ENCODE measurements around the gene PLPP6. TPM values are rescaled to one million over a fixed set of nuclear protein-coding genes. Genes with fewer than 3 reads are reported as not detected.

Gene PLPP6
- total RNA-seq, 4 donors from 2014 or later: 7.1 to 22.7 (median 16.3) TPM

- Histone ChIP-seq H3K36me3 (no peaks in the 10 kb centered on the region), H3K27me3 (no peaks in the 10 kb centered on the region), H3K9me3 (no peaks in the 10 kb centered on the region), H3K4me3 (no peak overlapping the region), H3K4me1 (no peaks in the 10 kb centered on the region), H3K27ac (no peak overlapping the region)
- TF ChIP-seq POLR2A (IDR thresholded peaks at IDR 0.05) (no peak), CTCF (IDR thresholded peaks at IDR 0.05) (no peak), EP300 (IDR thresholded peaks at IDR 0.05; ENCODE audit: low read depth) (no peak), POLR2AphosphoS5 (IDR thresholded peaks at IDR 0.05) (no peak)
- intact Hi-C loops (cut with DNase I; ENCODE audit: low total_unique reads) (no loop called here), in situ Hi-C loops (cut with MboI; ENCODE audit: low pct_ligation_motif_present in 1 of 4, low pct_unique_long_range_greater_than_20kb in 1 of 4, low sequenced_read_pairs in 3 of 4) (no loop called here)
- DNase-seq: no peak
- WGBS, 2 donors (ENCODE audit: low coverage in 1 of 2): 88% methylated on average over 4 to 10 of the region's 10 CpGs
Observed at GRCh38 chr9:4622016-4622415, 40.1 kb upstream of the PLPP6 start.

- H3K36me3 ChIP-seq: no peaks in the 10 kb centered on the region
- in situ Hi-C loops (cut with MboI; ENCODE audit: low pct_ligation_motif_present in 1 of 4, low pct_unique_long_range_greater_than_20kb in 1 of 4, low sequenced_read_pairs in 3 of 4): loop anchor here in 3 of 4 donors (25.0 kb wide), 1 partner anchor 244 kb away; no protein-coding TSS in a partner anchor
- no peak for DNase-seq
- no peak overlapping the region for H3K27ac ChIP-seq
- intact Hi-C loops (cut with DNase I; ENCODE audit: low total_unique reads): no loop called here
- no peak for TF ChIP-seq POLR2A (IDR thresholded peaks at IDR 0.05)
- TF ChIP-seq POLR2AphosphoS5 (IDR thresholded peaks at IDR 0.05): no peak
- TF ChIP-seq CTCF (IDR thresholded peaks at IDR 0.05): no peak
- no peak for TF ChIP-seq EP300 (IDR thresholded peaks at IDR 0.05; ENCODE audit: low read depth)
- no peaks in the 10 kb centered on the region for H3K4me1 ChIP-seq
- H3K4me3 ChIP-seq: no peak overlapping the region
- 24 to 59% methylated on average over 2 of the region's 2 CpGs for WGBS, 2 donors (ENCODE audit: low coverage in 1 of 2)
- H3K27me3 ChIP-seq: no peaks in the 10 kb centered on the region
- no peaks in the 10 kb centered on the region for H3K9me3 ChIP-seq
Observed at GRCh38 chr9:4630836-4631235, 31.3 kb upstream of the PLPP6 start.

GRCh38 chr9:4638968-4639367, 23.1 kb upstream of the PLPP6 start:
- Histone ChIP-seq H3K27ac (no peak overlapping the region), H3K9me3 (no peaks in the 10 kb centered on the region), H3K4me3 (no peak overlapping the region), H3K27me3 (no peaks in the 10 kb centered on the region), H3K4me1 (no peaks in the 10 kb centered on the region), H3K36me3 (no peaks in the 10 kb centered on the region)
- TF ChIP-seq POLR2A (IDR thresholded peaks at IDR 0.05) (no peak), POLR2AphosphoS5 (IDR thresholded peaks at IDR 0.05) (no peak), CTCF (IDR thresholded peaks at IDR 0.05) (no peak), EP300 (IDR thresholded peaks at IDR 0.05; ENCODE audit: low read depth) (no peak)
- no peak for DNase-seq
- in situ Hi-C loops (cut with MboI; ENCODE audit: low pct_ligation_motif_present in 1 of 4, low pct_unique_long_range_greater_than_20kb in 1 of 4, low sequenced_read_pairs in 3 of 4): loop anchor here in 3 of 4 donors (25.0 kb wide), 1 partner anchor 252 kb away; no protein-coding TSS in a partner anchor
- WGBS, 2 donors (ENCODE audit: low coverage in 1 of 2): 83 to 88% methylated on average over 1 to 3 of the region's 3 CpGs
- intact Hi-C loops (cut with DNase I; ENCODE audit: low total_unique reads): loop anchor here (5.0 kb wide), 1 partner anchor 257 kb away; no protein-coding TSS in a partner anchor

- in situ Hi-C loops (cut with MboI; ENCODE audit: low pct_ligation_motif_present in 1 of 4, low pct_unique_long_range_greater_than_20kb in 1 of 4, low sequenced_read_pairs in 3 of 4): loop anchor here in 3 of 4 donors (25.0 kb wide), 1 partner anchor 252 kb away; no protein-coding TSS in a partner anchor
Observed at GRCh38 chr9:4639420-4639819, 22.7 kb upstream of the PLPP6 start.

More at GRCh38 chr9:4639420-4639819, 22.7 kb upstream of the PLPP6 start:
- H3K36me3 ChIP-seq: no peaks in the 10 kb centered on the region
- no peaks in the 10 kb centered on the region for H3K4me1 ChIP-seq
- no peaks in the 10 kb centered on the region for H3K9me3 ChIP-seq
- no peaks in the 10 kb centered on the region for H3K27me3 ChIP-seq
- DNase-seq: no peak
- no peak overlapping the region for H3K4me3 ChIP-seq
- H3K27ac ChIP-seq: no peak overlapping the region
- WGBS, 2 donors (ENCODE audit: low coverage in 1 of 2): 33 to 59% methylated on average over 2 of the region's 2 CpGs
- TF ChIP-seq POLR2A (IDR thresholded peaks at IDR 0.05): no peak
- no peak for TF ChIP-seq CTCF (IDR thresholded peaks at IDR 0.05)
- no peak for TF ChIP-seq POLR2AphosphoS5 (IDR thresholded peaks at IDR 0.05)
- no peak for TF ChIP-seq EP300 (IDR thresholded peaks at IDR 0.05; ENCODE audit: low read depth)
- intact Hi-C loops (cut with DNase I; ENCODE audit: low total_unique reads): loop anchor here (5.0 kb wide), 1 partner anchor 257 kb away; no protein-coding TSS in a partner anchor
